ENCODE measurements around the gene CPSF6. TPM values are rescaled to one million over a fixed set of nuclear protein-coding genes. Genes with fewer than 3 reads are reported as not detected.
"Not testable (repeated sequence)": the region's sequence is repeated elsewhere in the genome, so short reads cannot be mapped to it uniquely, and the experiment has no call there.

Gene CPSF6
- total RNA-seq, 1 experiment from 2014 or later, result 77.9 TPM

GRCh38 chr12:69258655-69259054 is 19.3 kb downstream of the CPSF6 start:
- DNase-seq, result no peak
- Histone ChIP-seq H2AFZ (no peak overlapping the region), H3K27ac (no peak overlapping the region), H3K27me3 (ENCODE audit: insufficient read depth, low read depth) (no peaks in the 10 kb centered on the region), H3K4me3 (no peak overlapping the region), H3K9me3 (ENCODE audit: insufficient read depth, low read depth) (no peaks in the 10 kb centered on the region), H4K20me1 (ENCODE audit: insufficient read depth) (peaks cover 11% of the 10 kb centered on the region), H3K36me3 (ENCODE audit: low read depth) (peaks cover 61% of the 10 kb centered on the region), H3K4me1 (replicated peaks; ENCODE audit: insufficient read depth) (no peaks in the 10 kb centered on the region), H3K9me2 (ENCODE audit: insufficient read depth) (no peaks in the 10 kb centered on the region), H3K4me2 (no peak overlapping the region), H3F3A (ENCODE audit: insufficient read depth, low read depth) (0 out of 2 replicates have a peak, but pooled peaks cover 3% of the 10 kb centered on the region), H3K79me2 (ENCODE audit: low read depth) (peaks cover 21% of the 10 kb centered on the region)
- ChIA-PET POLR2A (ENCODE audit: unreplicated experiment) (no interaction called here), CTCF (no interaction called here)
- intact Hi-C loops (cut with micrococcal nuclease; ENCODE audit: unreplicated experiment), result no loop called here
- BruUV-seq (replicated peaks), result TSS peak; percentile 12
- TF ChIP-seq EZH2 (IDR thresholded peaks at IDR 0.05; ENCODE audit: low read depth) (no peak), CTCF (conservative IDR thresholded peaks at IDR 0.05) (no peak)

GRCh38 chr12:69262264-69262974 is 23.1 kb downstream of the CPSF6 start:
- Histone ChIP-seq H3K4me3 (no peak overlapping the region), H3K79me2 (ENCODE audit: low read depth) (no peaks in the 10 kb centered on the region; the same call in 1 of the 2 replicates), H3K4me2 (no peak overlapping the region), H3K9me3 (ENCODE audit: insufficient read depth, low read depth) (no peaks in the 10 kb centered on the region), H3K9me2 (ENCODE audit: insufficient read depth) (no peaks in the 10 kb centered on the region; the same call in 1 of the 2 replicates), H2AFZ (no peak overlapping the region), H3K36me3 (ENCODE audit: low read depth) (peaks cover 68% of the 10 kb centered on the region), H3K27ac (no peak overlapping the region), H3K27me3 (ENCODE audit: insufficient read depth, low read depth) (no peaks in the 10 kb centered on the region), H4K20me1 (ENCODE audit: insufficient read depth) (peaks cover 17% of the 10 kb centered on the region; the same call in 1 of the 2 replicates), H3K4me1 (replicated peaks; ENCODE audit: insufficient read depth) (peaks cover 16% of the 10 kb centered on the region), H3F3A (ENCODE audit: insufficient read depth, low read depth) (peaks cover 24% of the 10 kb centered on the region)
- no peak for TF ChIP-seq CTCF (conservative IDR thresholded peaks at IDR 0.05)
- TF ChIP-seq EZH2 (IDR thresholded peaks at IDR 0.05; ENCODE audit: low read depth), result no peak
- intact Hi-C loops (cut with micrococcal nuclease; ENCODE audit: unreplicated experiment), result loop anchor here (10.0 kb wide), 1 partner anchor 428 kb away; no protein-coding TSS in a partner anchor
- BruUV-seq (replicated peaks), result no TSS peak
- ChIA-PET CTCF (no interaction called here), POLR2A (ENCODE audit: unreplicated experiment) (no interaction called here)
- DNase-seq, result no peak

GRCh38 chr12:69265205-69265604 is 25.8 kb downstream of the CPSF6 start:
- H3K4me2 ChIP-seq, result no peak overlapping the region
- no TSS peak for BruUV-seq (replicated peaks)
- H3K4me3 ChIP-seq, result no peak overlapping the region
- intact Hi-C loops (cut with micrococcal nuclease; ENCODE audit: unreplicated experiment), result loop anchor here (10.0 kb wide), 1 partner anchor 430 kb away; no protein-coding TSS in a partner anchor
- peaks cover 31% of the 10 kb centered on the region for H3F3A ChIP-seq (ENCODE audit: insufficient read depth, low read depth)
- peak overlapping the region; percentile 13; the same call in 1 of the 2 replicates for H3K27ac ChIP-seq
- no peak for DNase-seq
- peaks cover 18% of the 10 kb centered on the region; the same call in 1 of the 2 replicates for H4K20me1 ChIP-seq (ENCODE audit: insufficient read depth)
- no peak for TF ChIP-seq CTCF (conservative IDR thresholded peaks at IDR 0.05)
- no peak for TF ChIP-seq EZH2 (IDR thresholded peaks at IDR 0.05; ENCODE audit: low read depth)
- H3K4me1 ChIP-seq (replicated peaks; ENCODE audit: insufficient read depth), result peaks cover 16% of the 10 kb centered on the region
- no peaks in the 10 kb centered on the region; the same call in 1 of the 2 replicates for H3K9me2 ChIP-seq (ENCODE audit: insufficient read depth)
- H3K36me3 ChIP-seq (ENCODE audit: low read depth), result peaks cover 48% of the 10 kb centered on the region
- H3K9me3 ChIP-seq (ENCODE audit: insufficient read depth, low read depth), result no peaks in the 10 kb centered on the region
- no peak overlapping the region for H2AFZ ChIP-seq
- ChIA-PET CTCF (no interaction called here), POLR2A (ENCODE audit: unreplicated experiment) (no interaction called here)
- H3K79me2 ChIP-seq (ENCODE audit: low read depth), result no peaks in the 10 kb centered on the region; the same call in 1 of the 2 replicates
- no peaks in the 10 kb centered on the region for H3K27me3 ChIP-seq (ENCODE audit: insufficient read depth, low read depth)

- H3K9me3 ChIP-seq (ENCODE audit: insufficient read depth, low read depth); H2AFZ ChIP-seq; H3K79me2 ChIP-seq (ENCODE audit: low read depth); POLR2A ChIA-PET (ENCODE audit: unreplicated experiment); CTCF ChIA-PET; H3K4me2 ChIP-seq; H3K9me2 ChIP-seq (ENCODE audit: insufficient read depth); DNase-seq; H3K4me3 ChIP-seq; H3K27me3 ChIP-seq (ENCODE audit: insufficient read depth, low read depth); BruUV-seq (replicated peaks): not testable (repeated sequence)
- intact Hi-C loops (cut with micrococcal nuclease; ENCODE audit: unreplicated experiment), result loop anchor here (10.0 kb wide), 1 partner anchor 431 kb away; no protein-coding TSS in a partner anchor
- Histone ChIP-seq H3K27ac (peak overlapping the region; percentile 13; the same call in 1 of the 2 replicates), H3K4me1 (replicated peaks; ENCODE audit: insufficient read depth) (peaks cover 16% of the 10 kb centered on the region), H3F3A (ENCODE audit: insufficient read depth, low read depth) (peaks cover 31% of the 10 kb centered on the region), H4K20me1 (ENCODE audit: insufficient read depth) (peaks cover 18% of the 10 kb centered on the region; the same call in 1 of the 2 replicates), H3K36me3 (ENCODE audit: low read depth) (peaks cover 44% of the 10 kb centered on the region)
Measured at GRCh38 chr12:69265633-69266032, 26.3 kb downstream of the CPSF6 start.
